CD14-positive monocyte (primary cell): ENCODE measurements around the gene SYNRG. TPM values are rescaled to one million over a fixed set of nuclear protein-coding genes. Genes with fewer than 3 reads are reported as not detected.
A peak's percentile ranks its signal among the peaks of the same experiment; 100 is the strongest.

Experiments
- DNase-seq, 3 donors: peaks; one replicate each; pipeline ENCODE4 v3.0.0-alpha.2; 2011 to 2022
- H2AFZ ChIP-seq: 2 replicates; pipeline ENCODE4 v1.6.0; 2012; ENCODE audit warnings: mild to moderate bottlenecking, low read depth, low read length, inconsistent platforms; ENCODE audit not compliant: insufficient read depth, poor library complexity, severe bottlenecking
- H3K27ac ChIP-seq, 2 donors: 1 replicate in 1 of 2; 2 replicates in 1 of 2; pipeline ENCODE4 v1.5.1; 2012 to 2013; ENCODE audit warnings: low read length in 2 of 2, control low read depth in 1 of 2, inconsistent platforms in 1 of 2, low read depth in 1 of 2, mild to moderate bottlenecking in 1 of 2
- H3K27me3 ChIP-seq, 2 donors: one replicate each; pipeline versions ENCODE4 v1.6.0 to v1.6.1; 2011 to 2013; ENCODE audit warnings: low read length in 2 of 2; ENCODE audit not compliant: control insufficient read depth in 2 of 2, insufficient read depth in 2 of 2
- H3K36me3 ChIP-seq, 2 donors: replicated peaks in 1 of 2; 1 replicate in 1 of 2; 2 replicates in 1 of 2; pipeline versions ENCODE4 v1.5.1 to v1.6.1; 2012 to 2013; ENCODE audit warnings: low read length in 2 of 2, control low read depth in 1 of 2, inconsistent platforms in 1 of 2, mild to moderate bottlenecking in 1 of 2; ENCODE audit not compliant: insufficient read depth in 2 of 2, control insufficient read depth in 1 of 2
- H3K4me1 ChIP-seq, 2 donors: 1 replicate in 1 of 2; 2 replicates in 1 of 2; pipeline versions ENCODE4 v1.5.1 to v1.6.1; 2012 to 2013; ENCODE audit warnings: low read length in 2 of 2, control low read depth in 1 of 2, inconsistent platforms in 1 of 2, mild to moderate bottlenecking in 1 of 2, moderate library complexity in 1 of 2; ENCODE audit not compliant: insufficient read depth in 2 of 2, control insufficient read depth in 1 of 2
- H3K4me2 ChIP-seq: replicated peaks from 2 replicates; pipeline ENCODE3; 2012; ENCODE audit warnings: low read length, moderate library complexity, mild to moderate bottlenecking; ENCODE audit not compliant: poor library complexity, severe bottlenecking; ENCODE audit errors: extremely low read depth
- H3K4me3 ChIP-seq, 3 experiments: fragments of 200-600 bp in 1 of 3; sonication (generic) in 1 of 3; replicated peaks in 1 of 3; 1 replicate in 2 of 3; 2 replicates in 1 of 3; pipeline ENCODE4 v1.5.1; 2011 to 2013; ENCODE audit warnings: low read length in 3 of 3, mild to moderate bottlenecking in 3 of 3, control low read depth in 2 of 3, low read depth in 2 of 3, inconsistent platforms in 1 of 3, moderate library complexity in 1 of 3
- H3K79me2 ChIP-seq: 2 replicates; pipeline ENCODE4 v1.6.0; 2012; ENCODE audit warnings: mild to moderate bottlenecking, control low read depth, inconsistent platforms, low read length, moderate library complexity; ENCODE audit not compliant: insufficient read depth
- H3K9ac ChIP-seq: 2 replicates; pipeline ENCODE4 v1.6.0; 2017; ENCODE audit warnings: low read length, mild to moderate bottlenecking; ENCODE audit not compliant: insufficient read depth, poor library complexity, severe bottlenecking
- H3K9me3 ChIP-seq, 2 donors: replicated peaks in 1 of 2; 1 replicate in 1 of 2; 2 replicates in 1 of 2; pipeline versions ENCODE4 v1.5.1 to v1.6.1; 2012 to 2013; ENCODE audit warnings: low read length in 2 of 2, control low read depth in 1 of 2; ENCODE audit not compliant: control insufficient read depth in 1 of 2, insufficient read depth in 1 of 2
- H4K20me1 ChIP-seq: 2 replicates; pipeline ENCODE4 v1.6.0; 2012; ENCODE audit warnings: mild to moderate bottlenecking, low read length, control low read depth, moderate library complexity; ENCODE audit not compliant: insufficient read depth
- H3K27ac Mint-ChIP-seq, 7 donors: one replicate each; pipeline ENCODE4 v1.8.0; 2020; ENCODE audit warnings: mild to moderate bottlenecking in 7 of 7, mixed read lengths in 7 of 7, moderate library complexity in 6 of 7, inconsistent platforms in 2 of 7
- H3K27me3 Mint-ChIP-seq, 3 donors: one replicate each; pipeline ENCODE4 v1.8.0; 2021 to 2022; ENCODE audit warnings: low read depth in 3 of 3, mild to moderate bottlenecking in 3 of 3, mixed read lengths in 3 of 3, moderate library complexity in 3 of 3, inconsistent platforms in 1 of 3
- H3K36me3 Mint-ChIP-seq, 2 donors: one replicate each; pipeline ENCODE4 v1.8.0; 2020; ENCODE audit warnings: mixed read lengths in 2 of 2, inconsistent platforms in 1 of 2, mild to moderate bottlenecking in 1 of 2
- H3K4me1 Mint-ChIP-seq: one replicate; pipeline ENCODE4 v1.8.0; 2020; ENCODE audit warnings: mild to moderate bottlenecking, mixed read lengths
- H3K4me3 Mint-ChIP-seq, 2 donors: one replicate each; pipeline ENCODE4 v1.8.0; 2020; ENCODE audit warnings: mild to moderate bottlenecking in 2 of 2, mixed read lengths in 2 of 2, moderate library complexity in 1 of 2
- H3K9me3 Mint-ChIP-seq, 7 donors: one replicate each; pipeline ENCODE4 v1.8.0; 2020 to 2022; ENCODE audit warnings: mixed read lengths in 7 of 7, mild to moderate bottlenecking in 6 of 7, moderate library complexity in 6 of 7, inconsistent platforms in 2 of 7
- WGBS: methylation state at CpG from one replicate; pipeline ENCODE4 v1.1.5; 2013; ENCODE audit warnings: missing lambda C conversion rate; ENCODE audit not compliant: insufficient coverage; 5-methylcytosine and 5-hydroxymethylcytosine counted together
- intact Hi-C, 2 donors: fragments of 100-400 bp; cut with micrococcal nuclease; formaldehyde crosslinking; loops; one replicate each; pipeline versions ENCODE4 v1.15.0 to v1.15.1; 2023
- polyA plus RNA-seq, 3 donors: library from polyadenylated mRNA; depleted of rRNA in 1 of 3; unstranded in 2 of 3; stranded (reverse) in 1 of 3; fragments of 300-500 nt in 2 of 3; fragments of >200 nt in 1 of 3; fragmentation: Illumina TruSeq in 2 of 3; gene quantifications; 1 replicate in 2 of 3; 2 replicates in 1 of 3; pipeline ENCODE4 v1.2.3, GENCODE V29; 2012 to 2021
- TF ChIP-seq, protein P1 (sequence below): fragments of 200-600 bp; IDR thresholded peaks from one replicate; pipeline ENCODE4 v1.8.0; 2022; ENCODE audit warnings: antibody characterized with exemption, mild to moderate bottlenecking

Gene SYNRG
- polyA plus RNA-seq, 3 donors: 13.1 to 17.5 (median 16.9) TPM

DNA sequence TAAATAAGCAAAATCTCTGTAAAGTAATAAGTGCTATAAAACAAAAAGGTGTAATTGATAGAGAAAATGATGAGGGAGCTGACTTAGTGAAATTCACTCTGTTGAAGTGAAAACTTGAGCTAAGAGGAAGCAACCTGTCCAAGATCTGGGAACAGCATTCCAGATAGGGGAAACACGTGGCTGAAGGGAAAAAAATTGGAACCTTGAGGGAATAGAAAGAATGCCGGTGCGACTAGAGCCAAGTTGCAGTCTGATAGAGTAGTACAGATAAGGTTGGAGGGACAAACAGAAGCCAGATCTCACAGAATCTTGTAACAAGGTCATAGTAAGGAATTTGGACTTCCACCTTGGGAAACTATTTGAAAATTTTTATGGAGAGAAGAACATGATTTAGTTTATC, 34.7 kb upstream of the SYNRG start:
- peaks cover 42% of the 10 kb centered on the region in 2 donors for H3K27me3 ChIP-seq
- intact Hi-C loops: no loop called here
- H3K4me1 ChIP-seq: peaks cover 13 to 19% of the 10 kb centered on the region in 2 donors
- Mint-ChIP-seq H3K9me3 (peaks cover 0 to 2% (median 0%) of the 10 kb centered on the region in 7 donors), H3K36me3 (peaks cover 14 to 24% of the 10 kb centered on the region in 2 donors), H3K27me3 (peaks cover 31 to 44% (median 41%) of the 10 kb centered on the region in 3 donors), H3K4me3 (peak overlapping the region; percentile 92 to 96), H3K27ac (peak overlapping the region in 1 of 7 donors; percentile 71), H3K4me1 (peaks cover 27% of the 10 kb centered on the region)
- peaks cover 36% of the 10 kb centered on the region for H3K79me2 ChIP-seq
- peak overlapping the region in 1 of 3 experiments; percentile 95 for H3K4me3 ChIP-seq
- no peak overlapping the region for H3K9ac ChIP-seq
- peak overlapping the region; percentile 99 for H3K4me2 ChIP-seq
- H3K9me3 ChIP-seq: no peaks in the 10 kb centered on the region
- no peak for DNase-seq
- 65% methylated on average over 3 of the region's 3 CpGs for WGBS
- H2AFZ ChIP-seq: peak overlapping the region; percentile 39
- peaks cover 7% of the 10 kb centered on the region for H4K20me1 ChIP-seq
- H3K27ac ChIP-seq: no peak overlapping the region
- H3K36me3 ChIP-seq: peaks cover 18 to 20% of the 10 kb centered on the region in 2 donors
- TF ChIP-seq, protein P1, sequence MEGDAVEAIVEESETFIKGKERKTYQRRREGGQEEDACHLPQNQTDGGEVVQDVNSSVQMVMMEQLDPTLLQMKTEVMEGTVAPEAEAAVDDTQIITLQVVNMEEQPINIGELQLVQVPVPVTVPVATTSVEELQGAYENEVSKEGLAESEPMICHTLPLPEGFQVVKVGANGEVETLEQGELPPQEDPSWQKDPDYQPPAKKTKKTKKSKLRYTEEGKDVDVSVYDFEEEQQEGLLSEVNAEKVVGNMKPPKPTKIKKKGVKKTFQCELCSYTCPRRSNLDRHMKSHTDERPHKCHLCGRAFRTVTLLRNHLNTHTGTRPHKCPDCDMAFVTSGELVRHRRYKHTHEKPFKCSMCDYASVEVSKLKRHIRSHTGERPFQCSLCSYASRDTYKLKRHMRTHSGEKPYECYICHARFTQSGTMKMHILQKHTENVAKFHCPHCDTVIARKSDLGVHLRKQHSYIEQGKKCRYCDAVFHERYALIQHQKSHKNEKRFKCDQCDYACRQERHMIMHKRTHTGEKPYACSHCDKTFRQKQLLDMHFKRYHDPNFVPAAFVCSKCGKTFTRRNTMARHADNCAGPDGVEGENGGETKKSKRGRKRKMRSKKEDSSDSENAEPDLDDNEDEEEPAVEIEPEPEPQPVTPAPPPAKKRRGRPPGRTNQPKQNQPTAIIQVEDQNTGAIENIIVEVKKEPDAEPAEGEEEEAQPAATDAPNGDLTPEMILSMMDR: no peak

DNA sequence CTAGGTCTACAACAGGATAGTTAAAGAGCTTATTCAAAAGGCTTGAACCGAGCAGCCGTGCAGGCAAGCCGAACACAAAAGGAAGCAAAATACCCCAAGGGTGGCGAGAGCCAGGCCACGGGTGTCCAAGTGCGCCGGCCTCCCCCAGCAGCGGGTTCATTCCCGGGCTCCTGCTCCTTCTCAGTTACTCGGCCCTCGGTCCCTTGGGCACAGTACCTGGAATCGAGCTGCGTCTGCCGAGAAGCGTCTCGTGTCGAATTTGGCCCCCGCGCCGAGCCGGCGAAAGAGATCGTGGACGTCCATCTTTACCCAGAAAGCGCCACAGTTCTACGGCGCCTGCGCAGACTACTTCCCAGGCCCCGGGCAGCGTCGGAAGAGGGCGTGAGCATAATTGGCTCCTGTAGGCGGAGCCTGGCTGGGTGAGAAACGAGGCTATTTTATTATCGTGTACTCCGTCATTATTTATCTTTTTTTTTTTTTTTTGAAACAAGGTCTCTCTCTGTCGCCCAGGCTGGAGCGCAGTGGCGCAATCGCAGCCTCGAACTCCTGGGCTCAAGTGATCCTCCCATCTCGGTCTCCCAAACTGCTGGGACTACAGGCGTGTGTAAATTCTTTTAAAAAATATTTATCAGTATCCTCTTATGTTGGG, 34.0 kb upstream of the SYNRG start, which contains the start of gene DDX52:
Gene DDX52, minus strand, starts transcription at position 329 of the 649 bp plus-strand sequence. Its CDS starts 26 bp downstream, at position 303.
- Histone ChIP-seq H2AFZ (peak within 1 kb of the TSS; percentile 93), H3K4me3 (peak within 1 kb of the TSS; percentile 86 to 95 (median 92)), H3K9ac (peak within 1 kb of the TSS; percentile 82), H3K27ac (peak within 1 kb of the TSS; percentile 68 to 90), H3K9me3 (no peaks in the 10 kb centered on the region), H3K4me2 (peak within 1 kb of the TSS; percentile 99), H3K27me3 (peaks cover 37 to 39% of the 10 kb centered on the region in 2 donors), H4K20me1 (peaks cover 7% of the 10 kb centered on the region), H3K36me3 (peaks cover 19 to 25% of the 10 kb centered on the region in 2 donors), H3K79me2 (peaks cover 37% of the 10 kb centered on the region), H3K4me1 (peaks cover 13 to 19% of the 10 kb centered on the region in 2 donors)
- Mint-ChIP-seq H3K9me3 (peaks cover 0 to 2% (median 0%) of the 10 kb centered on the region in 7 donors), H3K27me3 (peaks cover 29 to 41% (median 36%) of the 10 kb centered on the region in 3 donors), H3K27ac (peak within 1 kb of the TSS; percentile 82 to 97 (median 92)), H3K36me3 (peaks cover 16 to 28% of the 10 kb centered on the region in 2 donors), H3K4me3 (peak within 1 kb of the TSS; percentile 92 to 96), H3K4me1 (peaks cover 27% of the 10 kb centered on the region)
- TF ChIP-seq, protein P1: no peak
- peak; percentile 88 to 90 (median 88) for DNase-seq
- intact Hi-C loops: no loop called here
- under 1% methylated on average over 28 of the region's 43 CpGs for WGBS
